ENCODE results near the gene STIM1.

The STIM1 gene

GRCh38 chr11:3831378-3832239 lies 23.9 kb upstream of the STIM1 start:
- FAIRE-seq = no peak

- FAIRE-seq = no peak
Measured at GRCh38 chr11:3832816-3833215, 22.6 kb upstream of the STIM1 start.

GRCh38 chr11:3833449-3833848 lies 22.0 kb upstream of the STIM1 start:
- FAIRE-seq = no peak

- no peak for FAIRE-seq
Measured at GRCh38 chr11:3834349-3834663, 21.2 kb upstream of the STIM1 start.

GRCh38 chr11:3834664-3835461 lies 20.6 kb upstream of the STIM1 start:
- FAIRE-seq = no peak

- no peak for FAIRE-seq
Measured at GRCh38 chr11:3835751-3836150, 19.7 kb upstream of the STIM1 start.

GRCh38 chr11:3836903-3837302 lies 18.6 kb upstream of the STIM1 start:
- FAIRE-seq = no peak

- no peak for FAIRE-seq
Measured at GRCh38 chr11:3837793-3838192, 17.7 kb upstream of the STIM1 start.

- no peak for FAIRE-seq
Measured at GRCh38 chr11:3838504-3838903, 17.0 kb upstream of the STIM1 start.

GRCh38 chr11:3840004-3840869 lies 15.2 kb upstream of the STIM1 start:
- FAIRE-seq = no peak

- no peak for FAIRE-seq
Measured at GRCh38 chr11:3840870-3841425, 14.5 kb upstream of the STIM1 start, which contains the start of gene RHOG. RHOG (minus strand) TSS chr11:3840959; CDS start chr11:3828138, 12,821 bp downstream.

- FAIRE-seq = no peak
Measured at GRCh38 chr11:3841426-3842350, 13.8 kb upstream of the STIM1 start.

- FAIRE-seq = no peak
Measured at GRCh38 chr11:3843326-3843725, 12.1 kb upstream of the STIM1 start.

- no peak for FAIRE-seq
Measured at GRCh38 chr11:3845246-3845645, 10.2 kb upstream of the STIM1 start.

- no peak for FAIRE-seq
Measured at GRCh38 chr11:3845670-3846069, 9.8 kb upstream of the STIM1 start.

GRCh38 chr11:3849297-3849874 lies 6.1 kb upstream of the STIM1 start:
- FAIRE-seq = peak; percentile 27

GRCh38 chr11:3853545-3853842 lies 2.0 kb upstream of the STIM1 start:
- no peak for FAIRE-seq

- no peak for FAIRE-seq
Measured at GRCh38 chr11:3853899-3854659, 1.4 kb upstream of the STIM1 start.

GRCh38 chr11:3854660-3854976 lies 846 bp upstream of the STIM1 start:
- FAIRE-seq = no peak

GRCh38 chr11:3855808-3856491 lies 486 bp downstream of the STIM1 start:
- FAIRE-seq = no peak
